GM19025 (cell line): Measurements from ENCODE around the gene SH3D19.
"Not testable (repeated sequence)": the region's sequence is repeated elsewhere in the genome, so short reads cannot be mapped to it uniquely, and the experiment has no call there.

Source experiments
- ATAC-seq: cut with Tn5 transposase; IDR thresholded peaks from one replicate; pipeline ENCODE4 v1.9.1; 2021; ENCODE audit warnings: mild to moderate bottlenecking, low read depth, moderate library complexity; ENCODE audit not compliant: unreplicated experiment

The SH3D19 gene

GRCh38 chr4:151105454-151106032 lies 219.9 kb downstream of the SH3D19 start:
- ATAC-seq, result no peak

DNA sequence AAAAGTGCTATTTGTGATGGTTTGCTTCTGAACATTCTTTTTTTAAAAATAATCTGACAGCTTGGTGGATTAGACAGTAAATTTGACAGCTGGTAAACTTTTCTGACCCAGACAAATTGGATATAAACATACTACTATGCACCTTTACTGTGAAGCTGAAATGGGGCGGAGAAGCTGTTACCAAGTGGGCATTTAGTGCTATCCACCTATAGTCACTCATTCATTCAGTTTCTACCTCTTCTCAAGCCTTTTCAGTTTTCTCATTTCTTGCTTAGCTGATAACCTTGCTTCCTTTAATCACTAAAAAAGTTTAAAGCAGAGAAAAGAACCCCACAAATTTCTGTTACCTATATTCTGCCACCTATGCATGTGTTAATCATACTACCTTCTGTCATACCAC lies 220.8 kb downstream of the SH3D19 start:
- no peak for ATAC-seq

DNA sequence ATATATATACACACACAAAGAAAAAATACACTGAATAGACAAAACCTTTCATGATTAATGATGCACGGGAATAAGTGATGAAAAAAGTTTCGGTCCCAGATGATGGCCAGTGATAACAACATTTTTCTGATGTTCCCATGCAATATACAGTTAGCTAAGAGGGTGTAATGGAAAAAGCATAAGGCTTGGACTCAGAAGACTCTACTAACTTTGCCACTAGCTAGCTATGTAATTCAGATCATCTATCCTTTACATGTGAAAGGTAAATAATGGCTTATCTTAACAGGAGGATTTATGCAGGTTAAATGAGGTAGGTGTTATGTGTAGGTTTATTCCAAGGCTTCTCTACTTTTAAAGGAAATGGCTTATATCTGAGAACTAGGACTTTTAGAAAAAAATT lies 221.6 kb downstream of the SH3D19 start:
- ATAC-seq, result no peak

DNA sequence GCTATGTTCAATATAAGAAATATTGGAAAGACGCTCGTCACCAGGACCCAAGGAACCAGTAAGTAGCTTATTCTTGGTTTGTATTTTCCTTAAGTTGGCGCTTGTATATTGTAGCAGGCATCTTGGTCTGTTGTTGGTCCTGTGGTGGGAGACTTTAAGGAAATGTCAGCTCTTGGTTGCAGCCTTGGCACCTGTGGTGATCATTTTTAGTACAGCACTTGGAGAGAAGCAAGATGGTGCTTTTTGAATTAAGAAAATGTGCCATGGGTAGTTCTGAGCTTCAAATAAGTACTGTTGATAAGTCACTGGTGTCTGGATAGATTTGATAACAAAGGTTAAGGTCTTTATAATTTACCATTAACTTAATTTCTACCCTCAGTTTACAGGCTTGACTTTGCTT lies 224.9 kb downstream of the SH3D19 start:
- ATAC-seq, result no peak

DNA sequence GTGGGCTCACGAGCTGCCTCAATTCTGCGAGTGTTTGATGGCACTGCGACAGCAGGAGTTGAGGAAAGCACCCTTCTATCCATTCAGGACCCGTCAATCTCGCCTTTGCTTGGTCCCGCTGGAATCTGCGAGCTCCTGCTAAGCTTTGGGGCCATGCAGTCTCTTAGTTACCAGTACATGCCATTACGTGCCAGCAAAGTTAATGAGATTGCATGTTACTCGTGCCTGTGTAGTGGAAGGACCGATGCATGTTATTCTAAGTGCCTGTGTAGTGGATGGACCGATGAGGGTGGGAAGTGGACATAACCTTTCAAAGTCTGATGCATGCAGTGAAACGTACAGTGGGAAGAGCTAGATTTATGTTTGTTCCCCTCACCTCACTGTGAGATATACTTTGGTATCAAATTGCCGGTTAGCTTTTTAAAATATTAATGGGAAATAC lies 225.4 kb downstream of the SH3D19 start:
- peak; percentile 0 for ATAC-seq

DNA sequence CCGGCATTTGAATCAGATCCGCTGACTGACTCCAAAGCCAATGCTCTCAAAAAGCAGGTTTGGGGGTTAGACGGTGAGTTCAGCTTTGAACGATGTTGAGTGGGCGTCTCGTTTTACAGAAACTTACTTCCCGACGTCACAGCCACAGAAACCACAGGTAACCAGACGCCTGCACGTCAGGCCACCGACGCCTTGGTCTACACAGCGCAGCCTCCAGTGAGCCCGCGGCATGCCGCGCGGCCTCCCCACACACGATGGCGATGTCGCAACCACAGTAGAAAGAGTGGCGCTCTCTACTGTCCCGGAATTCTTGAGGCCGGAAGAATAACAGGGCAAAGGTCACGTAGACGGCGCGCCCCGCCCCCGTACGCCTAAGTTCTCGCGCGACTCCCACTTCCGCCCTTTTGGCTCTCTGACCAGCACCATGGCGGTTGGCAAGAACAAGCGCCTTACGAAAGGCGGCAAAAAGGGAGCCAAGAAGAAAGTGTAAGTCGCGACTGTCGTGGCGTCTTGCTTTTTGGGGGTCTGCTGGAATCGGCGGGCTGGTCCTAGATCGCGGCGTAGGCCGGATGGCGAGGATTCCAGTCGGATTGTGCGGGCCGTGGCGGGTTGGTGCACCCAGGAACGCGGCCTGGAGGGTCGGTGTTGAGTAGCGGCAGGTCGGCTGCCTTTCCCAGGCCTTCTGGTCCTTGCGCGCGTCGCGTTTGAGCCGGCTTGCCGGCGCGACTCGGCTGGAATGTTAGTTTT lies 226.0 kb downstream of the SH3D19 start, which contains the start of gene RPS3A:
Gene RPS3A (plus strand): TSS at position 400 of the 747 bp plus-strand sequence. CDS start 25 bp downstream, at position 425.
- ATAC-seq, result peak; percentile 92

GRCh38 chr4:151098979-151099228 lies 226.5 kb downstream of the SH3D19 start:
- no peak for ATAC-seq

DNA sequence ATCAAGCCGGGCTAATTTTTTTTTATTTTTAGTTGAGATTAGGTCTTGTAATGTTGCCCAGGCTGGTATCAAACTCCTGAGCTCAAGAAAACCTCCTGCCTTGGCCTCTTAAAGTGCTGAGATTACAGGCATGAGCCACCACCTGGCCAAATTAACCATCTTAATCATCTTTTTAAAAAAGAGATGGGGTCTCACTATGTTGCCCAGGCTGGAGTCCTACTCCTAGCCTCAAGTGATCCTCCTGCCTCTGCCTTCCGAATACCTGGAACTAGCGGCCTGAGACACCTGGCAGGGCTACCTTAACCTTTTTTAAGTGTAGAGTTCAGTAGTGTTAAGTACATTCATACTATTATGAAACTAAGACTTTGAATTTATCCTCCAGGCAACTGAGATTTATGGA lies 227.6 kb downstream of the SH3D19 start:
- ATAC-seq, result no peak

- ATAC-seq, result no peak
Measured at GRCh38 chr4:151095142-151095541, 230.3 kb downstream of the SH3D19 start.

- ATAC-seq, result no peak
Measured at GRCh38 chr4:151094290-151094751, 231.1 kb downstream of the SH3D19 start.

GRCh38 chr4:151093203-151093602 lies 232.2 kb downstream of the SH3D19 start:
- ATAC-seq, result no peak

DNA sequence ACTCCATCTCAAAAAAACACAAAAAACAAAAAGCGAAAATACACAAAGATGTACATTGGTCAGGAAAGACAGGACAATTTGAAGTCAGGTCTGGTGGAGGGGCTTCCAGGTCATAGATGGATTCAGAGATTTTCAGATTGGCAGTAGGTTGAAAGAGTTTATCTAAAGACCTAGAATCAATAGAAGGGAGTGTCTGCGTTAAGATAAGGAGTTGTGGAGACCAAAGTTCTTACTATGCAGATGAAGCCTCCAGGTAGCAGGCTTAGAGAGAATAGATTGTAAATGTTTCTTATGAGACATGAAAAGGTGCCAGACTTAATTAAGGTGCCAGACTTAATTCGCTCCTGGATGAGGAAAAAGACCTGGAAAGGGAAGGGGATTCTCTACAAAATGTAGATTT lies 232.9 kb downstream of the SH3D19 start:
- no peak for ATAC-seq

DNA sequence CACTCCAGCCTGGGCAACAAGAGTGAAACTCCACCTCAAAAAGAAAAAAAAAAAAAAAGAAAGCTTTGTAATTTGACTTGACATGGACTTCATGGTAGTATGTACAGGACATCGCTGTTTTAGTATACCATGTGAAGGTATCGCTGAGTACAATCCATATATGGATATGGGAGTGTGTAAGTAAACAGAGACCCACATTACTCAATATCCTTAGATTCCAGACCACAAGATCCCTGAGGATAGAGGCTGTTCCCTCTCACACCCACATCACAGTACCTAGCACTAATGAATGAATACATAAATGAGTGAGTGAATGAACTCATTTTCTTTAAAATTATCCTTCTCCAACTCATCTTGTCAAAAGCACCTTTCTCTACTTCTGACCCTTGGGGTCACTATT lies 234.4 kb downstream of the SH3D19 start:
- ATAC-seq, result no peak

DNA sequence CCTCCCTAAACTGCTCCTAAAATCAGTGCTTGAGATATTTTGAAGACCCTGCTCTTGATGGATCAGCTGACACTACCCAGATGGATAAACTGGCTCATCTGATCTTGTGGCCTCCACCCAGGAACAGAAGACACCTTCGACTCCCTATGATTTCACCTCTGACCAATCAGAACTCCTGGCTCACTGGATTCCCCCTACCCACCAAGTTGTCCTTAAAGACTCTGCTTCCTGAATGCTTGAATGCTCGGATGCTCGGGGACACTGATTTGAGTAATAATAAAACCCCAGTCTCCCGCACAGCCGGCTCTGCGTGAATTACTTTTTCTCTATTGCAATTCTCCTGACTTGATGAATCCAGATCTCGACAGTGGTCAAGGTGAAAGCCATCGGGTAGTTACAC lies 237.9 kb downstream of the SH3D19 start:
- no peak for ATAC-seq

GRCh38 chr4:151077978-151078377 lies 247.4 kb downstream of the SH3D19 start:
- ATAC-seq, result not testable (repeated sequence)

DNA sequence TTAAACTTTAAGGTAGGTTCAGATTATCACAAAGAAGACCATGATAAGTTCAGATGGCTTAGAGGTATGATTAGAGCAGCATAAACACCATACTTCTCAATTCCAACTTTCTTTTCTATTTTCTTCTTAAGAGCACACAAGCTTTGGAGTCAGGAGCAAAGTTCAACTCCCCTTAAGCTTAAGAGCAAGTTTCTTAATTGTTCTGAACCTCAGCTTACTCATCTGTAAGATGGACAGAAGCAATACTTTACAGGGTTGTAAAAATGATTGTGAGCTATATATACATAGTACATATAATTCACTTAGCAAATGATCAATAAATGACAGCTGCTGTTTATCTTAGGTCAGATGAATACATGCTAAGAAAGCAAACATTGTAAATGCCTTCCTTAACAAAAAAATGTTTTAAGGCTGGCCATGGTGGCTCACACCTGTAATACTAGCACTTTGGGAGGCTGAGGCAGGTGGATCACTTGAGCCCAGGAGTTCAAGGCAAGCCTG lies 250.9 kb downstream of the SH3D19 start:
- ATAC-seq, result no peak
